ENCODE data around the gene GRK2. TPM values are rescaled to one million over a fixed set of nuclear protein-coding genes. Genes with fewer than 3 reads are reported as not detected.

The GRK2 gene
- total RNA-seq, 1 experiment from 2014 or later: 48.1 TPM

GRCh38 chr11:67270256-67271204, 4.3 kb downstream of the GRK2 start:
- Mint-ChIP-seq H3K4me3 (ENCODE audit: unreplicated experiment) (no peak overlapping the region), H3K4me1 (ENCODE audit: insufficient read depth, unreplicated experiment) (peaks cover 7% of the 10 kb centered on the region), H3K9me3 (ENCODE audit: unreplicated experiment) (no peaks in the 10 kb centered on the region), H3K27me3 (ENCODE audit: insufficient read depth, unreplicated experiment) (no peaks in the 10 kb centered on the region), H3K27ac (ENCODE audit: low read depth, unreplicated experiment) (peak overlapping the region; percentile 87), H3K36me3 (ENCODE audit: insufficient read depth, unreplicated experiment) (peaks cover 7% of the 10 kb centered on the region)
- ChIA-PET CTCF (interaction anchor here (0.6 to 2.7 kb wide), 5 partner anchors 8 to 1223 kb away, joined by 3 to 10 read pairs (median 4); no protein-coding TSS in a partner anchor), POLR2A (interaction anchor here (1.5 to 2.5 kb wide), 2 partner anchors 18 to 47 kb away, joined by 4 to 7 read pairs; partner anchors contain the start of gene ANKRD13D)
- TF ChIP-seq CTCF (IDR thresholded peaks at IDR 0.05; ENCODE audit: unreplicated experiment): no peak
- intact Hi-C loops (cut with micrococcal nuclease): no loop called here
- no peak for DNase-seq (ENCODE audit: unreplicated experiment)
- no TSS peak for BruUV-seq (replicated peaks)

- intact Hi-C loops (cut with micrococcal nuclease): no loop called here
- Mint-ChIP-seq H3K4me3 (ENCODE audit: unreplicated experiment) (no peak overlapping the region), H3K4me1 (ENCODE audit: insufficient read depth, unreplicated experiment) (peaks cover 7% of the 10 kb centered on the region), H3K27me3 (ENCODE audit: insufficient read depth, unreplicated experiment) (no peaks in the 10 kb centered on the region), H3K9me3 (ENCODE audit: unreplicated experiment) (no peaks in the 10 kb centered on the region), H3K36me3 (ENCODE audit: insufficient read depth, unreplicated experiment) (peaks cover 7% of the 10 kb centered on the region), H3K27ac (ENCODE audit: low read depth, unreplicated experiment) (no peak overlapping the region)
- ChIA-PET POLR2A (interaction anchor here (2.5 kb wide), 1 partner anchor 18 kb away, joined by 7 read pairs; the partner anchor contains the start of gene ANKRD13D), CTCF (interaction anchor here (2.2 to 2.7 kb wide), 2 partner anchors 9 to 47 kb away, joined by 8 to 10 read pairs; no protein-coding TSS in a partner anchor)
- no peak for TF ChIP-seq CTCF (IDR thresholded peaks at IDR 0.05; ENCODE audit: unreplicated experiment)
- BruUV-seq (replicated peaks): no TSS peak
- no peak for DNase-seq (ENCODE audit: unreplicated experiment)
Measured at GRCh38 chr11:67271205-67271540, 4.9 kb downstream of the GRK2 start.

GRCh38 chr11:67271541-67272284, 5.4 kb downstream of the GRK2 start:
- Mint-ChIP-seq H3K36me3 (ENCODE audit: insufficient read depth, unreplicated experiment) (peaks cover 7% of the 10 kb centered on the region), H3K27ac (ENCODE audit: low read depth, unreplicated experiment) (no peak overlapping the region), H3K4me3 (ENCODE audit: unreplicated experiment) (no peak overlapping the region), H3K9me3 (ENCODE audit: unreplicated experiment) (no peaks in the 10 kb centered on the region), H3K27me3 (ENCODE audit: insufficient read depth, unreplicated experiment) (no peaks in the 10 kb centered on the region), H3K4me1 (ENCODE audit: insufficient read depth, unreplicated experiment) (peaks cover 7% of the 10 kb centered on the region)
- ChIA-PET CTCF (interaction anchor here (0.6 to 2.7 kb wide), 4 partner anchors 10 to 576 kb away, joined by 3 to 10 read pairs (median 6); no protein-coding TSS in a partner anchor), POLR2A (interaction anchor here (0.5 to 2.5 kb wide), 2 partner anchors 17 to 385 kb away, joined by 4 to 7 read pairs; partner anchors contain the start of gene ANKRD13D)
- intact Hi-C loops (cut with micrococcal nuclease): no loop called here
- no peak for TF ChIP-seq CTCF (IDR thresholded peaks at IDR 0.05; ENCODE audit: unreplicated experiment)
- no peak for DNase-seq (ENCODE audit: unreplicated experiment)
- no TSS peak for BruUV-seq (replicated peaks)

All from MCF 10A (cell line).